NCI-H748 treated with DMSO at 0.1 percent for 48 hours (cell line): ENCODE measurements around the gene SERPINA9.
"Not testable (repeated sequence)": the region's sequence is repeated elsewhere in the genome, so short reads cannot be mapped to it uniquely, and the experiment has no call there.

Experiments
- DNase-seq: peaks from one replicate; lab custom pipeline; 2025; lab: John Stamatoyannopoulos, UW

Gene SERPINA9

DNA sequence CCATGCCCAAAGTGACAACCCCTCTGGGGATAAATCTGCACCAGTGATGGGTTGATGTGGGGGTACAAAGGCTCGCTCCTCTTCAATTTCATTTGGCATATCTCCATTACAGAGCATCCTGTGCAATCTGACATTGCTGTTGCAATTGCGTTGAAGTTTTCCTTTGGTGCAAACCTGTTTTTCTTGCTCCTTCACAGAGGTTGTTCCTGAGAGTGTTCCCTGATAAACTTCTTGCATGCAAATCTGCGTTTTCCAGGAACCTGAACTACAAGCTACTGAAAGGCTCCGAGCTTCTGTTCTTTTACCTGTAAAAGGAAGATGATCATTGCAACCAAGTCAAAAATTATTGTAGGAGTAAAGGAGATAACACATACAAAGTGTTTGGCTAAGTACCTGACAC, 49.5 kb downstream of the SERPINA9 start:
- no peak for DNase-seq

DNA sequence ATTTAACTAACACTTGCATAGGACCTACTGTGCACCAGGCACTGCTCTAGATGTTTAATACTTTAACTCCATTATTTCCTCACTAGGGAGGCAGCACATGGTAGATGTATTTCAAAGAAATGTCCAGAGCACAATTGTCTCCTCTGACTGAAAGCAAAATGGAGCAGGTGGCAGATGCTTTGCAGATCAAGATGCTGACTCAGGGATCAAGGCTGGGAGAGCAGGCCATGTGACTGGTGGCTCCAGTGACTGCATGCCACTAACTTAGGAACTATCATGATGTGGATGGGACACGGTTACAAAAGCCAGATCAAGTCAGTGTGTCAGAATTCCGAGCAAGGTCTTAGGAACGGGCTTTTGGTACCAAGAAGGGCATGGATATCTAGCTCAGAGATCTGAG, 51.6 kb downstream of the SERPINA9 start:
- no peak for DNase-seq

DNA sequence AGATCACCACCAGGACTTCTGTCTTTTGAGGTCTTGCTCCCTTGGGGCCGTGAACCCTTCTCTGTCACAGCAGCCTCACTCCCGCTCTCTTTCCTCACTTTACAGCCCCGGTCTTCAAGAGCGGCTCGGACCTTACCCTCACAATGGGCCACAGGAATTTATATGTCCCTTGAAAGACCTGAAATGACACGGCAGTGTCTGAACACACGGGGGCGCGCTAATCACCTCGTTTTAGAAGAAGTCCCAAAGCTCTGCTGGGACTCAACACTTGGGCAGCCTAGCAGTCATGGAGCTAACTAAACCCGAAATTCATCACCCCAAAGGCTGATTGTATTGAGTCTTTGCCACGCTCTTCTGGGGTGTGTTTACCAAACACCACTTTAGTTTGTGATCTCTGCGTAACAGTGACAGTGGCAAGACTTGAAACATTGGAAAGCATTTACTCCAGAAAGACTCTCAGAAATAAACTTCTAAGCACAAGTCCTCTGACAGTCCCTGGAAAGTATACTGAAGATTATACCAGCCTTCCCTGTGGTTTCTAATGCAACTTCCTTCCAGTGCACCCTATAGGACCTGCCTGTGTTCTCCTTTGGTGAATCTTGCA, 52.4 kb downstream of the SERPINA9 start:
- DNase-seq: peak; percentile 38

DNA sequence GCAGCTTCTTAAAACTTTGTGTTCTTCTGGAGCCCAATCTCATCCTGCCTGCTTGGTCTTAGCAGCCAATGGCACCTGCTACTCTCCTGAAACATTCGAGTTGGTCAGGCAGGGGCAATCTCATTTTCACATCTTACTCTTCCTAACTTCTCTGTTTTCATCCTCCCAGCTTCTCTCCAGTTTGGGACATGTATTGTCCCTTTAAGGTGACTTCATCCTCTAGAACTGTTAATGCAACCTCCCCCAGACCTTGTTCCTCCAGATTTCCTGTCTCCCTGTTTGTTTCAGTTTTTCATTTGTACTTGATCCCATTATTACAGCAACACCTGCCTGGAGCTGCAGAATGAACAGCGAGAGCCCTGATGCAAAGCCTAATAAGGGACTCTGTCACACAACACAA, 54.7 kb downstream of the SERPINA9 start:
- DNase-seq: no peak

DNA sequence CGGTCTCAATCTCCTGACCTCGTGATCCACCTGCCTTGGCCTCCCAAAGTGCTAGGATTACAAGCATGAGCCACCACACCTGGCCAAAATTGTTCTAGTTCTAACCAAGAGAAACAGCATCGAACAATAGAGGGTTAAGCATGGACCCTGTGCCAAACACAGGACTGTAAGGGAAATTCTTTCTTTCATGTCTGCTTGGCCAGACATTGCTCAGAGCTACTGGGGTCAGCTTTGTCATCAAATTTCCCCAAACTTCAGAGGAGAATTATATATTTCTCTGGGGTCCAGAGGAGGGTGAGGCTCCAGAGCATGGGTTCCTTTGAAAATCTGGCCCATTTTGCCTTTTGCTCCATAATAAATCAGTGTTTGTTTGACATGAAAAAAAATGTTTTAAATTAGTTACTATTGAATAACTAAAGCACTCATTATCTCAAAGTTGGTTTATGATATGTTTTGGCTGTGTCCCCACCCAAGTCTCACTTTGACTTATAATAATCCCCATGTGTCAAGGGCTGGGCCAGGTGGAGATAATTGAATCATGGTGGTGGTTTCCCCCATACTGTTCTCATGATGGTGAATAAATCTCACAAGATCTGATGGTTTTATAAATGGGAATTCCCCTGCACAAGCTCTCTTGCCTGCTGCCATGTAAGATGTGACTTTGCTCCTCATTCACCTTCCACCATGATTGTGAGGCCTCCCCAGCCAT, 58.3 kb downstream of the SERPINA9 start:
- not testable (repeated sequence) for DNase-seq
